ENCODE measurements around the gene TMEM270. TPM values are rescaled to one million over a fixed set of nuclear protein-coding genes. Genes with fewer than 3 reads are reported as not detected.
A peak's percentile ranks its signal among the peaks of the same experiment; 100 is the strongest.

Gene TMEM270
- total RNA-seq, 4 donors from 2014 or later, result not detected

DNA sequence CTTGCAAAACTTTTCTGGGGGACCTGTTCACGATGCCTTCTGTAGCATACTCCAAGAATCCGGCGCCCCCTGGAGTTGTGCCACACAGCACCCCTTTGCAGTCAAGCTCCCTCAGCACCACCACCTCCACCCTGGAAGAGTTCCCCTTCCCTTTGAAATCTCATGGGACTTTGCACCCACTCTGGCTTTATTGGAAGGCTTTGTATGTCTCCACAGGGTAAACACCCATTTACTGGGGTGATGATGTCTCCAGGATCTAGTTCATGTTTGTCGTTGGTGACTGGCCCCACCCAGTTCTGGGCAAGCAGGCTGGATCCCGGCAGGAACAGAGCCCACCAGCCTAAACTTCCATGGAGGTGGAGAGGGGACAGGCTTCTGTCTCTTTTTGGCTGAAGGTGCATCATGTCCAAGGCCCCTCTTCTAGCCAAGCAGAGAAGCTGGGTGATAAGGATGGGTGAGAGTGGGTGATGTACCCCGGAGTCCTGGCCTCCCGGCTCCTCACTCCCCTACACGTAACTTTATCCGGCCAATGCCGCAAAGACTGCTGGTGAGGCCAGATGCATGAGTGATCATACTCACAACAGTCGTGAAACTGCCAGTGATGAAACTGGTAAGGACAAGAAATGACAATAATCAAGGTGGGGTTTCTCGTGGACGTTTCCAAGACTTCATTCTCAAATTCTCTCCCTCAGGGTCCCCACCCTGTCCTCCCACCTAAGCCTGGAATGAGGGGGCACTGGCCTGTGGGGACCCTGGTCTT lies 30.9 kb upstream of the TMEM270 start:
- peaks cover 51% of the 10 kb centered on the region for H3K27me3 ChIP-seq
- 63 to 91% methylated on average over 5 of the region's 13 CpGs for WGBS, 2 donors (ENCODE audit: low coverage in 1 of 2)
- no peak for ATAC-seq
- peaks cover 0 to 28% (median 11%) of the 10 kb centered on the region in 3 donors for H3K4me1 ChIP-seq
- H3K36me3 ChIP-seq, result no peaks in the 10 kb centered on the region
- H3K4me3 ChIP-seq, result no peak overlapping the region
- no peak overlapping the region for H3K27ac ChIP-seq
- H3K9me3 ChIP-seq, result no peaks in the 10 kb centered on the region
- TF ChIP-seq EP300 (IDR thresholded peaks at IDR 0.05) (no peak), POLR2A (IDR thresholded peaks at IDR 0.05) (no peak)

DNA sequence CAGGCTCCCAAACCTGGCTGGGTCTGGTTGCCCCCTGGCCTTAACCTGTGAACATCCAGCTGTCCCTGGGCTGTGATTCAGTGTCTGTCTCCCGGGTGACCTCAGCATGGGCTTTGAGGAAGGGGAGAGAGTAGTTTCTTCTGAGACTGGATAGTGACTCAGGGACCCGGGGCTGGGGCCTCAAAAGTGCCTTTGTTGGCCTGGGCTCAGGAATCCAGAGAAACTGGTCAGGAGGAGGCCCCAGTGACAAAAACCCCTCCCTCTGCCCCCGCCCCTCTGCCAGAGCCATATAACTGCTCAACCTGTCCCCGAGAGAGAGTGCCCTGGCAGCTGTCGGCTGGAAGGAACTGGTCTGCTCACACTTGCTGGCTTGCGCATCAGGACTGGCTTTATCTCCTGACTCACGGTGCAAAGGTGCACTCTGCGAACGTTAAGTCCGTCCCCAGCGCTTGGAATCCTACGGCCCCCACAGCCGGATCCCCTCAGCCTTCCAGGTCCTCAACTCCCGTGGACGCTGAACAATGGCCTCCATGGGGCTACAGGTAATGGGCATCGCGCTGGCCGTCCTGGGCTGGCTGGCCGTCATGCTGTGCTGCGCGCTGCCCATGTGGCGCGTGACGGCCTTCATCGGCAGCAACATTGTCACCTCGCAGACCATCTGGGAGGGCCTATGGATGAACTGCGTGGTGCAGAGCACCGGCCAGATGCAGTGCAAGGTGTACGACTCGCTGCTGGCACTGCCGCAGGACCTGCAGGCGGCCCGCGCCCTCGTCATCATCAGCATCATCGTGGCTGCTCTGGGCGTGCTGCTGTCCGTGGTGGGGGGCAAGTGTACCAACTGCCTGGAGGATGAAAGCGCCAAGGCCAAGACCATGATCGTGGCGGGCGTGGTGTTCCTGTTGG lies 30.0 kb upstream of the TMEM270 start, which contains the start of gene CLDN4:
Gene CLDN4, plus strand, starts transcription at position 316 of the 903 bp plus-strand sequence. Its CDS starts 206 bp downstream, at position 522.
- Histone ChIP-seq H3K4me3 (no peak within 1 kb of the TSS), H3K9me3 (no peaks in the 10 kb centered on the region), H3K27ac (peak within 1 kb of the TSS in 1 of 4 donors; percentile 6), H3K36me3 (no peaks in the 10 kb centered on the region), H3K27me3 (peaks cover 51% of the 10 kb centered on the region), H3K4me1 (peaks cover 0 to 28% (median 11%) of the 10 kb centered on the region in 3 donors)
- no peak for TF ChIP-seq POLR2AphosphoS5 (IDR thresholded peaks at IDR 0.05)
- TF ChIP-seq EP300 (IDR thresholded peaks at IDR 0.05), result no peak
- TF ChIP-seq POLR2A (IDR thresholded peaks at IDR 0.05), result no peak
- TF ChIP-seq CTCF (IDR thresholded peaks at IDR 0.05), result no peak
- ATAC-seq, result no peak
- WGBS, 2 donors (ENCODE audit: low coverage in 1 of 2), result 50 to 63% methylated on average over 4 to 16 of the region's 42 CpGs

GRCh38 chr7:73831584-73831833 lies 29.4 kb upstream of the TMEM270 start:
- no CpG with 5 or more reads among the region's 16 CpGs for WGBS, 2 donors (ENCODE audit: low coverage in 1 of 2)
- no peak overlapping the region for H3K27ac ChIP-seq
- no peaks in the 10 kb centered on the region for H3K36me3 ChIP-seq
- peaks cover 0 to 28% (median 11%) of the 10 kb centered on the region in 3 donors for H3K4me1 ChIP-seq
- ATAC-seq, result no peak
- no peaks in the 10 kb centered on the region for H3K9me3 ChIP-seq
- no peak overlapping the region for H3K4me3 ChIP-seq
- no peak for TF ChIP-seq POLR2AphosphoS5 (IDR thresholded peaks at IDR 0.05)
- no peak for TF ChIP-seq EP300 (IDR thresholded peaks at IDR 0.05)
- TF ChIP-seq CTCF (IDR thresholded peaks at IDR 0.05), result no peak
- TF ChIP-seq POLR2A (IDR thresholded peaks at IDR 0.05), result no peak
- peaks cover 51% of the 10 kb centered on the region for H3K27me3 ChIP-seq

- WGBS, 2 donors (ENCODE audit: low coverage in 1 of 2), result 45 to 60% methylated on average over 2 to 4 of the region's 16 CpGs
- H3K4me1 ChIP-seq, result peaks cover 0 to 28% (median 11%) of the 10 kb centered on the region in 3 donors
- TF ChIP-seq POLR2AphosphoS5 (IDR thresholded peaks at IDR 0.05), result no peak
- no peak for TF ChIP-seq POLR2A (IDR thresholded peaks at IDR 0.05)
- no peak for TF ChIP-seq EP300 (IDR thresholded peaks at IDR 0.05)
- TF ChIP-seq CTCF (IDR thresholded peaks at IDR 0.05), result no peak
- no peaks in the 10 kb centered on the region for H3K36me3 ChIP-seq
- no peaks in the 10 kb centered on the region for H3K9me3 ChIP-seq
- peak; percentile 25 for ATAC-seq
- no peak overlapping the region for H3K4me3 ChIP-seq
- H3K27me3 ChIP-seq, result peaks cover 51% of the 10 kb centered on the region
- H3K27ac ChIP-seq, result peak overlapping the region in 1 of 4 donors; percentile 6
Observed at GRCh38 chr7:73831834-73832651, 28.9 kb upstream of the TMEM270 start.

GRCh38 chr7:73832806-73833205 lies 28.2 kb upstream of the TMEM270 start:
- Histone ChIP-seq H3K27me3 (peaks cover 51% of the 10 kb centered on the region), H3K27ac (no peak overlapping the region), H3K4me1 (peaks cover 0 to 22% (median 7%) of the 10 kb centered on the region in 3 donors), H3K36me3 (no peaks in the 10 kb centered on the region), H3K9me3 (no peaks in the 10 kb centered on the region), H3K4me3 (no peak overlapping the region)
- no peak for ATAC-seq
- 60 to 64% methylated on average over 7 to 13 of the region's 13 CpGs for WGBS, 2 donors (ENCODE audit: low coverage in 1 of 2)
- TF ChIP-seq CTCF (IDR thresholded peaks at IDR 0.05) (no peak), POLR2AphosphoS5 (IDR thresholded peaks at IDR 0.05) (no peak), POLR2A (IDR thresholded peaks at IDR 0.05) (no peak), EP300 (IDR thresholded peaks at IDR 0.05) (no peak)

All from gastroesophageal sphincter (tissue), 4 donors.